ENCODE data around the gene GPRC5A.

DNA sequence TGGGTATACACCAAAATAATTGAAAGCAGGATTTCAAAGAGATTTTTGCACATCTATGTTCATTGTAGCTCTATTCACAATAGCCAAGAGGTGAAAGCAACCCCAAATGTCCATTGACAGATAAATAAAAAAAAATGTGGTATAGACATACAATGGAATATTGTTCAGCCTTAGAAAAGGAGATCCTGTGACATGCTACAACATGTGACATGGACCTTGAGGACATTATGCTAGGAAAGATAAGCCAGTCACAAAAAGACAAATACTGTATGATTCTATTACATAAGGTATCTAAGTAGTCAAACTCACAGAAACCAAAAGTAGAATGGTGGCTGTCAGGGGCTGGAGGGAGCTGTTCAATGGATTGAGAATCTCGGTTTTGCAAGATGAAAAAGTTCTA, 48.5 kb downstream of the GPRC5A start:
- TF ChIP-seq, protein P1, sequence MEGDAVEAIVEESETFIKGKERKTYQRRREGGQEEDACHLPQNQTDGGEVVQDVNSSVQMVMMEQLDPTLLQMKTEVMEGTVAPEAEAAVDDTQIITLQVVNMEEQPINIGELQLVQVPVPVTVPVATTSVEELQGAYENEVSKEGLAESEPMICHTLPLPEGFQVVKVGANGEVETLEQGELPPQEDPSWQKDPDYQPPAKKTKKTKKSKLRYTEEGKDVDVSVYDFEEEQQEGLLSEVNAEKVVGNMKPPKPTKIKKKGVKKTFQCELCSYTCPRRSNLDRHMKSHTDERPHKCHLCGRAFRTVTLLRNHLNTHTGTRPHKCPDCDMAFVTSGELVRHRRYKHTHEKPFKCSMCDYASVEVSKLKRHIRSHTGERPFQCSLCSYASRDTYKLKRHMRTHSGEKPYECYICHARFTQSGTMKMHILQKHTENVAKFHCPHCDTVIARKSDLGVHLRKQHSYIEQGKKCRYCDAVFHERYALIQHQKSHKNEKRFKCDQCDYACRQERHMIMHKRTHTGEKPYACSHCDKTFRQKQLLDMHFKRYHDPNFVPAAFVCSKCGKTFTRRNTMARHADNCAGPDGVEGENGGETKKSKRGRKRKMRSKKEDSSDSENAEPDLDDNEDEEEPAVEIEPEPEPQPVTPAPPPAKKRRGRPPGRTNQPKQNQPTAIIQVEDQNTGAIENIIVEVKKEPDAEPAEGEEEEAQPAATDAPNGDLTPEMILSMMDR (IDR thresholded peaks at IDR 0.05): no peak
- TF ChIP-seq POLR2A (IDR thresholded peaks at IDR 0.05): no peak
